Adrenal gland (tissue), 12 donors: Measurements from ENCODE around the gene SMIM31. TPM values are rescaled to one million over a fixed set of nuclear protein-coding genes. Genes with fewer than 3 reads are reported as not detected.

Experiments
- DNase-seq, 7 donors: peaks; one replicate each; pipeline ENCODE4 v3.0.0-alpha.2; 2019 to 2020
- H3K27ac ChIP-seq, 5 donors: fragments of 200-600 bp; sonication (generic) in 4 of 5; 1 replicate in 3 of 5; 2 replicates in 2 of 5; pipeline versions ENCODE4 v1.5.1 to v1.8.0; 2016 to 2020; ENCODE audit warnings: mild to moderate bottlenecking in 1 of 5
- H3K27me3 ChIP-seq: fragments of 200-600 bp; 2 replicates; pipeline ENCODE4 v1.8.0; 2021
- H3K36me3 ChIP-seq, 2 donors: fragments of 200-600 bp; replicated peaks in 1 of 2; 1 replicate in 1 of 2; 2 replicates in 1 of 2; pipeline versions ENCODE4 v1.5.1 to v1.8.0; 2018 to 2022
- H3K4me1 ChIP-seq, 2 donors: fragments of 200-600 bp; replicated peaks in 1 of 2; 1 replicate in 1 of 2; 2 replicates in 1 of 2; pipeline versions ENCODE4 v1.5.1 to v1.8.0; 2018 to 2021
- H3K4me3 ChIP-seq, 4 donors: fragments of 200-600 bp; sonication (generic) in 3 of 4; one replicate each; pipeline ENCODE4 v1.5.1; 2016 to 2018
- H3K9me3 ChIP-seq, 3 donors: fragments of 200-600 bp; sonication (generic) in 1 of 3; replicated peaks in 1 of 3; 1 replicate in 2 of 3; 2 replicates in 1 of 3; pipeline versions ENCODE4 v1.5.1 to v1.8.0; 2016 to 2021
- CTCF ChIP-seq, 6 experiments: fragments of 450-650 bp in 4 of 6; fragments of 200-600 bp in 2 of 6; sonication (generic) in 1 of 6; IDR thresholded peaks; 1 replicate in 5 of 6; 2 replicates in 1 of 6; pipeline versions ENCODE4 v1.5.1 to v1.8.0; 2016 to 2021; ENCODE audit warnings: antibody characterized with exemption in 6 of 6, mild to moderate bottlenecking in 2 of 6, moderate library complexity in 1 of 6
- POLR2A ChIP-seq, 2 donors: fragments of 450-650 bp; IDR thresholded peaks; one replicate each; pipeline ENCODE4 v1.6.1; 2017; ENCODE audit warnings: antibody characterized with exemption in 2 of 2, mild to moderate bottlenecking in 2 of 2, moderate library complexity in 1 of 2
- WGBS, 4 donors: extraction: QIAGEN DNeasy Blood & Tissue Kit in 2 of 4; methylation state at CpG; one replicate each; pipeline versions ENCODE4 v1.1.5 to v1.1.7; 2013 to 2017; 5-methylcytosine and 5-hydroxymethylcytosine counted together
- intact Hi-C, 2 donors: fragments of 100-400 bp; cut with DNase I; formaldehyde crosslinking; loops; one replicate each; pipeline versions ENCODE4 v1.14.1 to v1.15.0; 2022 to 2023
- polyA plus RNA-seq, 3 donors: library from polyadenylated mRNA; stranded (reverse); fragments of 200-250 nt in 2 of 3; fragments of 350-450 nt in 1 of 3; fragmentation: Illumina TruSeq in 1 of 3; extraction: RNeasy Lipid Tissue Mini Kit (QIAGEN cat#74804) in 1 of 3; gene quantifications; one replicate each; pipeline ENCODE4 v1.2.3, GENCODE V29; 2013 to 2014
- small RNA-seq, 2 donors: library from RNA; depleted of rRNA; stranded (forward); fragments of <200 nt; gene quantifications; one replicate each; pipeline ENCODE3, GENCODE V24; 2016
- total RNA-seq, 9 donors: library from RNA; depleted of rRNA in 4 of 9; stranded (reverse); fragments of >200 nt in 4 of 9; fragments of 120-200 nt in 1 of 9; fragmentation: NEBNext Ultra II Directional in 1 of 9; extraction: Animal tissue kit (Norgen Biotek cat#: 25700) in 1 of 9; gene quantifications; one replicate each; pipeline versions ENCODE4 v1.1.0 to v1.2.4, GENCODE V29; 2013 to 2023
- donor health status: healthy with polysubstance abuse.
- donor health status: Bipolar disorder and iron deficiency.
- donor health status: DM: yes; HTN: yes; CAD: no.
- donor health status: DM: no; HTN: no; CAD: no.
- donor health status: DM: no; HTN: no; CAD: no.
- donor health status: DM: yes; HTN: yes; CAD: no.

The SMIM31 gene
- total and polyA plus RNA-seq, 12 donors = not detected

GRCh38 chr4:164846566-164846965, 92.6 kb downstream of the SMIM31 start:
- TF ChIP-seq CTCF (IDR thresholded peaks at IDR 0.05) (no peak), POLR2A (IDR thresholded peaks at IDR 0.05) (no peak)
- DNase-seq = no peak
- Histone ChIP-seq H3K9me3 (no peaks in the 10 kb centered on the region), H3K36me3 (no peaks in the 10 kb centered on the region), H3K27me3 (no peaks in the 10 kb centered on the region), H3K4me3 (no peak overlapping the region), H3K4me1 (no peaks in the 10 kb centered on the region), H3K27ac (peak overlapping the region in 1 of 5 donors; percentile 28)
- 45 to 56% (median 53%) methylated on average over 4 of the region's 4 CpGs for WGBS, 4 donors
- intact Hi-C loops = no loop called here

- DNase-seq = peak in 2 of 7 donors; percentile 10 to 22
- intact Hi-C loops = no loop called here
- no peaks in the 10 kb centered on the region for H3K27me3 ChIP-seq
- no peaks in the 10 kb centered on the region for H3K9me3 ChIP-seq
- WGBS, 4 donors = 45 to 61% (median 50%) methylated on average over 3 of the region's 3 CpGs
- no peak overlapping the region for H3K4me3 ChIP-seq
- no peak overlapping the region for H3K27ac ChIP-seq
- TF ChIP-seq POLR2A (IDR thresholded peaks at IDR 0.05) (no peak), CTCF (IDR thresholded peaks at IDR 0.05) (no peak)
- no peaks in the 10 kb centered on the region for H3K36me3 ChIP-seq
- no peaks in the 10 kb centered on the region for H3K4me1 ChIP-seq
Measured at GRCh38 chr4:164847016-164847415, 93.1 kb downstream of the SMIM31 start.

GRCh38 chr4:164847967-164848649, 94.2 kb downstream of the SMIM31 start:
- TF ChIP-seq POLR2A (IDR thresholded peaks at IDR 0.05) = no peak
- no peak for TF ChIP-seq CTCF (IDR thresholded peaks at IDR 0.05)
- Histone ChIP-seq H3K9me3 (no peaks in the 10 kb centered on the region), H3K36me3 (no peaks in the 10 kb centered on the region), H3K27me3 (no peaks in the 10 kb centered on the region), H3K27ac (no peak overlapping the region), H3K4me1 (no peaks in the 10 kb centered on the region), H3K4me3 (no peak overlapping the region)
- WGBS, 4 donors = 53 to 65% (median 61%) methylated on average over 2 of the region's 2 CpGs
- no peak for DNase-seq
- intact Hi-C loops = no loop called here

Small RNA genes within 50 kb of the gene (small RNA-seq; reads per million reads assigned to genes)
- 0 reads per million in 2 donors for gene RNU6-668P

Other genes starting within 250 kb of the SMIM31 start
- not detected for gene APELA, start 123.0 kb downstream of the SMIM31 start, total RNA-seq
- not detected for gene APELA, start 123.0 kb downstream of the SMIM31 start, polyA plus RNA-seq
- 10 to 100 TPM in 1 of 9 donors, 1 to 10 TPM in 7, under 1 TPM in 1; 0.57 to 12.2 (median 2.9) TPM for gene TRIM61, start 223.5 kb downstream of the SMIM31 start, total RNA-seq
- 1 to 10 TPM; 1.4 to 2.7 (median 1.5) TPM for gene TRIM61, start 223.5 kb downstream of the SMIM31 start, polyA plus RNA-seq